HG03442 (cell line): ENCODE data around the gene OGFOD3.
"Not testable (repeated sequence)": the region's sequence is repeated elsewhere in the genome, so short reads cannot be mapped to it uniquely, and the experiment has no call there.

ENCODE experiments used
- ATAC-seq: cut with Tn5 transposase; IDR thresholded peaks from one replicate; pipeline ENCODE4 v1.9.1; 2021; ENCODE audit warnings: mild to moderate bottlenecking, moderate library complexity; ENCODE audit not compliant: unreplicated experiment

The OGFOD3 gene

DNA sequence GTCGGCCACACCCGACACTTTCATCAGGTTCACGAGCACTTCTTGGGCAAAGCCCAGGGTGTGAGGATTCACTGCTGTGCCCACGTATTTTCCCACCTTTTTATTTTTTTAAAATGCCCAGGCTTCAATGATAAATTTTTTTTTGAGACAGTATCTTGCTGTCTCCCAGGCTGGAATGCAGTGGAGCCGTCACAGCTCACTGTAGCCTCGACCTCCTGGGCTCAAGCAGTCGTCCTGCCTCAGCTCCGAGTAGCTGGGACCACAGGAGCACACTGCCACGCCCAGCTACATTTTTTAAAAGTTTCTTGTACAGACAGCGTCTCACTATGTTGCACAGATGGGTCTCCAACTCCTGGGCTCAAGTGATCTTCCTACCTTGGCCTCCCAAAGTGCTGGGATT, 29.0 kb downstream of the OGFOD3 start:
- ATAC-seq = no peak

DNA sequence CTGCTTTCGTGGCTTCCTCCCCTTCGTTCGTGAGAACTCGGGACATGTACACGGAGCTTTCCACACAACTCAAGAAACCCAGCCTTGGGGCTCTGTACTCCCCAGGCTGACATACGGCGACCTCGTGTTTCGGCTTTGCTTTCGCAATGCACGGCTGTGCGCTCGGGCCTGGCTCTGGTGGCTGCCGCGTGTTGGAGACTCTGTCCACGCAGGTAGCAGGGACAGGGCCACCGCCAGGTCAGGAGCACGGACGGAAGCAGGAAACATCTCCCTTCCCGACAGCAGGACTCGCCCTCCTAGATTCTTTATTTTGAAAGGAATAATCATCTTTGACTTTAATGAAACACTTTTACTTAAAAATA, 29.5 kb downstream of the OGFOD3 start:
- ATAC-seq = no peak

DNA sequence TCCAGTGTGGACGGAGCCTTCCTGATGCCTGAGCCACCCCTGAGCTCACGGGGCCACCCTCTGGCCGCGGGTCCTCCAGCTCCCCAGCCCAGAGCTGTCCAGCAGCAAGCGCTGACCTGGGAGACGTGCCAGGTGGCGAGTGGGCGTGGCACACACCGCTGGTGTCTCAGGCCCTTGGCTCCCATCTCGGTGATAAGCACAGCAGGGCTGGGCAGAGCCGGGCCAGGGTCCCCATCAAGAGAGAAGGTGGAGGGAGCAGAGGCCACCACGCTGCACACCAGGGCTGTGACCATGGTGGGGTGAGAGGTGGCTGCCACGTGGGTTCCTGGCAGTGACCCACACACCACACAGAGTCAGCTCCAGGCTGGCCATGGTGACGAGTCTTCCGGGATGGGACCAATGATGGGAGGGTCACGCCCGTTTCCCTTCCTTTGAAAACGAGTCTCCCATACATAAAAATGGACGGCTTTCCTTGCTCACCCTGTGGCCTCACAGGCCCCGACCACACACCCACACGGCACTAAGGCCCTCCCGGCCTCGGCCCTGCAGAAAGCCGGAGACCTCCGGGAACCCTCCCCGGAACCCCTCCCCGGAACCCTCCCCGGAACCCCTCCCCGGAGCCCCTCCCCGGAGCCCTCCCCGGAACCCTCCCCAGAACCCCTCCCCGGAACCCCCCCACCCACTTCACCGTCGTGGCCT, 30.0 kb downstream of the OGFOD3 start:
- ATAC-seq = no peak

DNA sequence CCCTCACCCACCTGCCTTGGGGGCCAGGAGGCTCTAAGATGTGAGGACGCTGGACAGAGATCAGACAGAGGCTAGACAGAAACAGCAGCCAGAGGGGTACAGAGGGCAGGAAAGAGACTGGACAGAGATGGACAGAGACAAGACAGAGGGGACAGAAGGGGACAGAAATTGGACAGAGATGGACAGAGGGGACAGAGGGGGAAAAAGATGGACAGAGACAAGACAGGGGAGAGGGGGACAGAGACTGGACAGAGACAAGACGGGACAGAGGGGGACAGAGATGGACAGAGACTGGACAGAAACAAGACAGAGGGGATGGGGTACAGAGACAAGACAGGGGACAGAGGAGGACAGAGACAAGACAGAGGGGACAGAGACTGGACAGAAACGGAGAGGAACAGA, 30.7 kb downstream of the OGFOD3 start:
- no peak for ATAC-seq

DNA sequence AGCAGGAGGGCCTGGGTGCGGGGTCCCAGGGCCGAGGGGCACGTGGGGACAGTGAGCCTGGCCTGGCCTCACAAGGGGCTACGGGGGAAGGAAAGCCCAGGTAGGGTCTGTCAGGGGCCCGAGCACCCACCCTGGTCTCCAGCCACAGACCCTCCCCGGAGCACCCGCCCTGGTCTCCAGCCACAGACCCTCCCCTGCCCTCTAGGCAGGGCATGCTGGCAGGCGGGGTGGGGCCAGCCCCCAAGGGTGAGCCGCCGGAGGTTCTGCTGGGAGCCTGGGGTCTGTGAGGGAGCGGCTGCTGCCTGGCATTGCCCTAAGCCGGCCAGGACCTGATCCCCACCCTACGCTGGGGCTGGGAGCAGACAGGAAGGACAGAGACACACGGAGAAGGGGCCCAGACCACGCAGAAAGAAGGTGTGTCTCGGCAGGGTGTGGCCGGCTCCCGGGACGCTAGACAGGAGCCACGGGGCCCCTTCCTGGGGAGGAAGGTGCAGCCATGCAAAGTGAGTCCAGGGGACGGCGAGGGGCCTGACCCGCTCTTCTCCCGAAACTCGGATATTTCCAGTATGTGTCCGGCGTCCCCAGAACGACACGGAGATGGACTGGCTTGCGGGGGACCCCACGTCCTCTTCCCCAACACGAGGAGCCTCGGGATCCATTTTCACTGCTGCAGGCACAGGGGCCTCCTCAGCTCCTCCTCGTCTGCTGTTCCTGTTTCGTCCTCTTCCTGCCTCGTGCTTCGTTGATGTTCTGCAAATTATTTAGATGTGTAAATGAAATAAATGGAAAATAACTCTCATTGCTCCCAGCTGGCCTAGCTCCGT, 31.3 kb downstream of the OGFOD3 start:
- no peak for ATAC-seq

DNA sequence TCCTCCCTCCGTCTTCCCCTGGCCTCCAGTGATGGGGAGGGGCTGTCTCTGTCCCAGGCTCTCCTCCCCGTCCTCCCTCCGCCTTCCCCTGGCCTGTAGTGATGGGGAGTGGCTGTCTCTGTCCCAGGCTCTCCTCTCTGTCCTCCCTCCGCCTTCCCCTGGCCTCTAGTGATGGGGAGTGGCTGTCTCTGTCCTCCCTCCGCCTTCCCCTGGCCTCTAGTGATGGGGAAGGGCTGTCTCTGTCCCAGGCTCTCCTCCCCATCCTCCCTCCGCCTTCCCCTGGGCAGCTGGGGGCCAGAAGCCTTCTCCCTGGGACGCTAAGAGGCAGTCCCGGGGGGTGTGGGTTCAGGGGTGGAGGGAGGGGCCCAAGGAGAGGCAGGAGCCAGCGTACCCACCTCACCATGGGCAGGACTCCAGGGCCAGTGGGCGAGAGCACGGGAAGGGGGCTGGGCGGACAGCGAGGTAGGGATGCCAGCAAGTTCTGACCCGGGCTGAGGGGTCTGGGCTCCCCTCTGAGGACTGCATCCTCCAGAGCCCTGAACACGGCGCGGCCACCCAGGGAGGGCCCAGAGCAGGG, 32.0 kb downstream of the OGFOD3 start:
- ATAC-seq = no peak

DNA sequence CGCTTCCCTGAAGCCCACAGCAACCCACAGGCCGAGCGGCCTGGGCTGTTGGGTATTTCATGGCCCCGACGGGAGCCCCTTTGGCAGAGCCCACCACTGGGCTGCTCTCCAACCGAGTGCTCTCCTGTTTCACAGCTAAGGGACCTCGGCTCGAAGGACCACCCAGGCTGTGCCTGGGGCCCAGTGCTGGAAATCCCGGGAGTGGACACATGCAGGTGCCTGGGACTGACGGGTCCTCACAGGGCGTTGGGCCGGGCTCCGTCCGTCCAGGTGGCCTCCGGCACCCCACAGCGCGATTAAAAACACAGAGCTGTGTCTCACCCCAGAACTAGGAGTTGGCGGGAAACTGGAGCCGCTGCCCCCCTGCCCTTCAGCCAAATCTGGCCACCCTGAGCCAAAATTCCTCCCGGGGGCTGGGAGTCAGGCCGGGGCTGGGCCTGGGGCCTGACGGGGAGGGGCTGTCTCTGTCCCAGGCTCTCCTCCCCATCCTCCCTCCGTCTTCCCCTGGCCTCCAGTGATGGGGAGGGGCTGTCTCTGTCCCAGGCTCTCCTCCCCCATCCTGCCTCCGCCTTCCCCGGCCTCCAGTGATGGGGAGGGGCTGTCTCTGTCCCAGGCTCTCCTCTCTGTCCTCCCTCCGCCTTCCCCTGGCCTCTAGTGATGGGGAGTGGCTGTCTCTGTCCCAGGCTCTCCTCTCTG, 32.7 kb downstream of the OGFOD3 start:
- no peak for ATAC-seq

DNA sequence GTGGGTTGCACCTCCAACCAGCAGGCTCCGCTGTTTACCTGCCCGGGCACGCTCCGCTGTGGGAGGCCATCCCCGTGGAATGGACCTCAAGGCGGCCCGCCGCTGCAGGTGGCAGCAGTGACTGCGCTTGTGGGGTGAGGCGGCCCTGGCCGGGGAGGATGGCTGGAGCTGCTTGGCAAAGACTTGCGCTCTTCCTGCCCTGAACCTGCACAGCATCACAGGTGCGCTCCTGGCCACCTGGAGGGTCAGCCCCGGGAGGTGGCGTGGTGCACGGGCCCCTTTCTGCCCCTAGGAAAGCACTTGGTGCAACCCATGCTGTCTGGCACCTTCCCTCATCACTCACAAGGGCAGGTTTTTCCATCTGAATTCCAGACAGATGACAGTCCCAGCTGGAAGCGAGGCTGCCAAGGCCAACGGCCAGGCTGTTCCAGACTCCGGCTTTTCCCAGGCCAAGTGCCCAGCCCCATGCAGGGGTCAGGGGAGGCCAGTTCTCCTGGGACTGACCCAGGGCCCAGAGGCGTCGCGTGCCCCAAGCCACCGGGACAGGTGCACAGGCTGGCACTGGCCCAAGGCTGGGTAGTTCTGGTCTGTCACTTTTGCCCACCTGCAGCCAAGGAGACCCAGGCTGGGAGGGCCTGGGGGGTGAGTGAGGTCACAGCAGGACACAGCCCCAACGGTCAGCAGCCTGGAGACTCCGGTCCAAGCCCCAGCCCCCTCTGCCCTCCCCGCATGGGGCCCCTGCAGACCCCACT, 33.5 kb downstream of the OGFOD3 start:
- ATAC-seq = no peak

DNA sequence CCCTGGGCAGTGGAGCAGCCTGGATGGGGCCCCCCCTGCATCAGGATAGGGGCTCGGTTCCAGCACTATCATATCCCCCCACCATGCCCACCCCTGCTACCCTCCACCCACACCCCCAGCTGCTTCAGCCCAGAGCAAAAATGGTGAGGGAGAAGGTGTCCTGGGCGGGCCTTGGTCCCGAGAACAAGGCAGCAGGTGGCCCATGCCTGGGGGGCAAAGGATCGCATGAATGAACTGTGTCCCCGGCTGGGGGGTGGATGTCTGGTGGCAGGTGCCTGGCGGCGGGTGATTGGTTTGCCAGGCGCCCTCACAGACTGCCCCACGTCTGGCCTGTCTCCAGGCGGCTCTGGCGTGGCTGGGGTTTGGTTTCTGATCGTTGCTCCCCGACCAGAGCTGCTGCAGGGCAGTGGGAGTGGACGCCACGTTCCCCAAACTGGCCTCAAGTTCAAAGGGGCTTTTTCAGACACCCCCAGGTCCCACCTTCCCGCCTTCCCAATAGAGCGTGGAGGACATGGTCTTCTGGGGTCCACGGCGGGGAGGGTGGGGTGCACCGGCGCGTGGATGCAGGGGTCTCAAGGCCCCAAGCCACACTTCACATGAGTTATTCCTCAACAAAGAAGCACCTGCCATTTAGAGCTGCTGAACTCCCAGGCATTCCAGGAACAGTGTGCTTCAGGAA, 34.2 kb downstream of the OGFOD3 start:
- no peak for ATAC-seq

DNA sequence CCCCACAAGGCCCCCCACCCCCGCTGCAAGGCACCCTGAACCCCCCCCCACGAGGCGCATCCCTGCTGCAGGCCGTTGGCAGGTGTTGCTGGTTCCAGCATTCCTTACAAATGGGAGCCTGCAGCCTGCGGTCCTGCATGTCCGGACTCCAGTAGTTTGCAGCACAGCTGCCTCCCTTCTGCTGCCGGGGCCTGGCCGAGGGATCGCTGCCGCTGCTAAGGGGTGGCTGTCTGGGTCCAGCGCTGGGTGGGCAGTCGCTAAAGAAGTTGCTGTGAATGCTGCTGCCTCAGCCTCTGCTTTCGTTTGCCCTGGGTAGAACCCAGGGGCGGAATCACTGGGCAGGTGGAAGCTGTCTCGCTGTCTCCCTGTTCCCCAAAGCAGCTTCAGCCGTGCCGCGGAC, 35.0 kb downstream of the OGFOD3 start:
- no peak for ATAC-seq

DNA sequence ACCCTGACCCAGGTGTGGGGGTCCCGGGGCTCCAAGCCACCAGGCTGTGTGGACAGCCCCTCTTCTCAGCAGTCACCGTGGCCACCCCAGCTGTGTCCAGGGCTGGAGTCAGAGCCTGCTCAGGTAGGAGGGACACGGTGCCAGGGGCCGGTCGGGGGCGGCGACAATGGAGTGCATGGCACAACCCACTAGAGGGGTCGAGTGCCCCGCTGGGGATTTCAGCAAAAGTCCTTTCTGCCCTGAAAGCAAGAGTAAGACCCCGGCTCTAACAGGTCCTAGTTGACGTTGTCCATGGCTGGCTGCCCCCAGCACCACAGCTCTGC, 35.5 kb downstream of the OGFOD3 start:
- ATAC-seq = no peak

DNA sequence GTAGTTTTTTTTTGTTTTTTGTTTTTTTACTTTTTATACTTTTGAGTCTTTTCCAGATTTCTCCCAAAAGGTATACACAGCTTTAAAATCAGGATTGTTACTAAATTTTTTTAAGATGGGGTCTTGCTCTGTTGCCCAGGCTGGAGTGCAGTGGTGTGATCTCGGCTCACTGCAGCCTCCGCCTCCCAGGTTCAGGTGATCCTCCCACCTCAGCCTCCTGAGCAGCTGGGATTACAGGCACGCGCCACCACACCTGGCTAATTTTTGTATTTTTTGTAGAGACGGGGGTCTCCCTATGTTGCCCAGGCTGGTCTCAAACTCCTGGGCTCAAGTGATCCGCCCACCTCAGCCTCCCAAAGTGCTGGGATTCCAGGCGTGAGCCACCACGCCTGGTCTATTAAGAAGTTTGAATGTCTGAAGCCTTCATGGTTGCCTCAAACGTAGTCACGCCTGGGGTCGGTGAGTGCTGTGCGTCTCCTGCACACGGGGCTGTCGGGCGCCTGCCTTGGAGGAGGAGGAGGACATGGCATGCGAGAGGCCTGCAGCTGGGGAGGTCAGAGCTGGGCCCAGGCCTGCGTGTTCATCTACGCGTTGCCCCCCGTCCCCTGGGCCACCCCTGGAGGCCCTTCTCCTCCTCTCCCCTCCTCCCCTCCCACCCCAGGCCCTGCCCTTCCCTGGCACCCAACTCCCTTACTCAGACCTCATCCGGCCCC, 36.0 kb downstream of the OGFOD3 start:
- not testable (repeated sequence) for ATAC-seq

DNA sequence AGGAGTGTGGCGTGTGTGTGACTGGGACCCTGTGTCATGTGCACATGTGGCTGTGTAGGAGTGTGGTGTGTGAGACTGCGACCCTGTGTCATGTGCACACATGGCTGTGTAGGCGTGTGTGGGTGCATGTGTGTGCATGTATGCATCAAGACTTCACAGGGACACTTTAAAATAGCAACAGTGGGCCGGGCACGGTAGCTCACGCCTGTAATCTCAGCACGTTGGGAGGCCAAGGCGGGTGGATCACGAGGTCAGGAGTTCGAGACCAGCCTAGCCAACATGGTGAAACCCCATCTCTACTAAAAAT, 36.7 kb downstream of the OGFOD3 start:
- not testable (repeated sequence) for ATAC-seq

DNA sequence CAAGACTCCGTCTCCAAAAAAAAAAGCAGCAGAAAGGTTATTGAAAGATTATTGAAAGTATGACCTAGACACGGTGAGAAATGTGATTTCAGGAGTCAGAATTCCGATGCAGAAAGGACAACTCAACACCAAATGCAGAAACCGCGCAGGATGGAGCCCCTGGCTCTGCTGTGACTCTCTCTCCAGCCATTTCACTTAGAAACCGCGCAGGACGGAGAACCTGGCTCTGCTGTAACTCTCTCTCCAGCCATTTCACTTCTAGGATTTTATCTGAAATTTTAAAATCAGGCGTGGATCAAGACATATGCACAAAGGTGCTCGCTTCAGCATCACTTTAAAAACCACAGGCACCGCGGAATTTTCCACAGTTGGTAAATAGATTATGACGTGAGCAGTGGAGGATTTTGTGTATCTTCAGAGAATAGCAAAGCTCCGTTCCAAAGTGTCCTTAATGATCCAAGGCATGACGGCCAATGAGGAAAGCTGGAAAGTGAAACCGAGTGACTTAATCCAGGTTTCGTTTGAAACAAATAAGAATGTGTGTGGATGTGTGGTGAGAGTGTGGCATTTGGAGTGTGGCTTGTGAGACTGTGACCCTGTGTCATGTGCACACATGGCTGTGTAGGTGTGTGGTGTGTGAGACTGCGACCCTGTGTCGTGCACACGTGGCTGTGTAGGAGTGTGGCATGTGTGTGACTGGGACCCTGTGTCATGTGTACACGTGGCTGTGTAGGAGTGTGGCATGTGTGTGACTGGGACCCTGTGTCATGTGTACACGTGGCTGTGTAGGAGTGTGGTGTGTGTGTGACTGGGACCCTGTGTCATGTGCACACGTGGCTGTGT, 37.3 kb downstream of the OGFOD3 start:
- ATAC-seq = no peak

DNA sequence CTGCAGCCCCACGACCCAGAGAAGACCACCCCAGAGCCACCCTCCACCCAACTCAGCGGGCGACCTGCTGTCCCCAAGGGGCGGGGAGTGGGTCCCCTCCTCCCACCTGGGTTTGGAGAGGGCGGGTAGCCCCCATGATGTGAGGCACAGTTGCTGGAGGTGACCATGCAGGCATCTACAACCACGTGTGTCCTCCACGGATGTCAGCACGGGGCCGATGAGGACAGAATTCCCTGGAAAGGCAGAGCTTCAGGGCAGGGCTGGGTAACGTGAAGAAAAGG, 39.7 kb downstream of the OGFOD3 start:
- ATAC-seq = no peak

DNA sequence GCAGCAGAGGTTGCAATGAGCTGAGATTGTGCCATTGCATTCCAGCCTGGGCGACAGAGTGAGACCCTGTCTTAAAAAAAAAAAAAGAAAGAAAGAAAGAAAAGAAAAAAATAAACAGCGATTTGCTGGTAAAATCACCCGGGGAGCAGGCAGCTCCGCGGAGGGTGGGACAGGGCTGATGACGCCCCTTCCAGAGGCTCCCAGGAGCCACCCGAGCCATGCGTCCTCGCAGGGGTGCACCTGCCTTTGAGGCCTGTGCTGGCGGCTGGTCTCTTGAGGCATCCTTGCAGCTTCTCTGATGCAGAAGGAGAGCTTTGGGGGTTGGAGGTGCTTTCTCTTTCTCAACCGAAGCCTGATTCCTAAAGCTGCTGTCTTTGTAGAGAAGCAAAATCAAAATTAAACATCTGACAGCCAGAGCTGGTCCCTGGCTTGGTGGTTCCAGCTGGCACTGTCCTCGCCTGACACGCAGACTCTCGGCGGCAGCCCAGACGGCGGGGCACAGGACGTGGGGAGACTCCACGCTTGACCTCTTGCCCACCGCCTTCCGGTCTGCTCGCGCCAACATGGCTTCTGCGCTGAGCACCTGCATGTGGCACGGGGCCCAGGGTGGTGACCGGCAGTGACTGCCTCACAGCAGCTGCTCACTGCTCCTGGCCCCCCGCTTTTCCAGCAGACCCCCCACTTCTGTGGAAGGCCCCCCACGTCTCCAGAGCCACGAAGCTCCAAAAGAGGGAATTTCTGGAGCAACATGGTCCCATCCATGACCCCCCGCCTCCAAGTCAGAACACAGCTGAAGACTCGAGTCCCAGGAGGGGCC, 40.3 kb downstream of the OGFOD3 start:
- ATAC-seq = no peak

DNA sequence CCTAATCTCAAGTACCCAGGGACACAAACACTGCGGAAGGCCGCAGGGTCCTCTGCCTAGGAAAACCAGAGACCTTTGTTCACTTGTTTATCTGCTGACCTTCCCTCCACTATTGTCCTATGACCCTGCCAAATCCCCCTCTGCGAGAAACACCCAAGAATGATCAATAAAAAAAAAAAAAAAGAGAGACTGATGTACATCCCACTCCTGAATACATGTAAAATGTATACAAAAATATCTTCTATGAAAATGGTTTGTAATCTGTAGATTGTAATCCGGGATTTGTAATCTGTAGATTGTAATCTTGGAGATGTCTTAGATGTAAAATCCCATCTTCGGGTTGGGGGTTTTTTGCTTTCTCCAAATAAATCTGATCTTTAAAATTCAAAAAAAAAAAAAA, 41.1 kb downstream of the OGFOD3 start:
- not testable (repeated sequence) for ATAC-seq

DNA sequence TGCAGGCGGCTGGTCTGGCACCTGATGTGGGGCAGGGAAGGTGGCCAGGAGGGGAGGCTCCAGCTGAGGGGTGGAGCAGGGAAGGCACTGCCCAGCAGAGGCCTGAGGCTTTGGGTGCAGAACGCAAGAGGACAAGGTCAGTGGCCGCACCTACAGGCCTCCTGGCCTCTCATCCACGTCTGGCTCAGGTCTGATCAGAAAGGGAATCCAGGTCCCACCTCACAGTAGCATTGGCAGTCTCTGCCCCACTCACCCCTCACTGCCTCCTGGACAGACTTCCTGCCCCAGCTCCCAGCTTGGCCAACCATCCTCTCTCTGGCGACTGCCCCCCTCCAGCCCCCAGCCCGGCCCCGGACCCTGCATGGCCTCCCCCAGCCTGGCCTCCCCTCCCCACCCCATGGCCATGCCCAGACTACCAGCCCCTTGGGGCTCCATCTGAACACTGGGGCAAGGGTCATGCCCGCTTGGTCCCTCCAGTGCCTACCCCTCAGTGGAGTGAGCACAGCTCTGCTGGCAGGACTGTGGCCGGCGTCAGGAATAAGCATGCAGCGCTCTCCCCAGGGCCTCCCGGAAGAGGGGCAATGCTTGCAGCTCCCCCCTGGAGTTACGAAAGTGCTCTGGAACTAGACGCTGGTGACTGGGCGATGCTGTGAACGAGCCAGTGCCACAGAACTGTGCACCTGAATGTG, 42.2 kb downstream of the OGFOD3 start:
- no peak for ATAC-seq
